Astrocyte of the spinal cord (primary cell): Measurements from ENCODE around the gene SKIDA1.

Experiments used
- DNase-seq: peaks from one replicate; pipeline ENCODE4 v3.0.0; 2011; ENCODE audit warnings: low read depth, low spot score
- H3K4me3 ChIP-seq: 2 replicates; pipeline ENCODE4 v1.5.1; 2011; ENCODE audit warnings: low read depth, mild to moderate bottlenecking, low read length, moderate library complexity
- CTCF ChIP-seq: IDR thresholded peaks from 2 replicates; pipeline ENCODE4 v1.5.1; 2012; ENCODE audit warnings: low read depth, mild to moderate bottlenecking, low read length, inconsistent platforms
- in situ Hi-C: cut with HindIII; loops from 2 replicates; pipeline ENCODE4 v1.10.0; 2017; ENCODE audit warnings: low sequenced_read_pairs

The SKIDA1 gene

GRCh38 chr10:21497177-21497807 is 28.2 kb downstream of the SKIDA1 start:
- DNase-seq = peak; percentile 80
- in situ Hi-C loops = no loop called here
- peak overlapping the region; percentile 79 for H3K4me3 ChIP-seq
- no peak for TF ChIP-seq CTCF

DNA sequence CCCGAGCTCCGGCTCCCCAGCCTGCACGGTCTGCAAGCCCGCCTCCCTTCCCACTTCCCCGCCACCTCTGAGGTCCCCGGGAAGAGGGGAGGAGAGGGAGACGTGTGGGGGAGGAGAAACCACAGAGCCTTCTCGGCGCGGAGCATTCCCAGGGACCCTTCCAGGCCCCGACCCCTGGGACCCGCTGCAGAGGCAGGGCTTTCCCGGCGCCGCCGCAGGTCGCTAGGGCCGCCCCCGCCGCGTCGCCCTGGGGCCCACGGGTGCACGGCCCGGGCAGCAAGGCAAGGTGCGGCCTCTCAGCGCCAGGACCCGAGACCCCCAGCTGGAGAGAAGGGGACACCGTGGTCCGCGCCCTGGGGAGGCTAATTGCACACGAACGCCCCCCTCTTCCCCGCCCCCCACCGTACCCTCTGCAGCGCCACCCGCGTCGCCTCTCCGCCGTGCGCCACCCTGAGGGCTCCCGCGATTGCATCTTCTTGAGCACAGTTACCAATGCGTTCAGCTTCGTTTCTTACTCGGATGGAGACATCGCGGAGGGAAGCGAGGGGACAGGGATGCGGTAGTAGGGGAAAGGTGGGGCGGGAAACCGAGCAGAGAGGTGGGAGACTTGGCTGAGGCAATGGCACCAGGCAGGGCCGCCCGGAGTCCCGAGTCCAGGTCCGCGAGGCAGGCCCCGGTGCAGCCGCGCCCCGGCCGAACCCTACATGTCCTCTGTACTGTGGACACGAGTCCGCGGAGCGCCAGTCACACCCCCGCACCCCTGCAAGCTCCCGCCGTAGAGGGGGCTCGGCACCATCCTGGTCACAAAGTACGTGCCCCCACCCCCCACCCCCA is 28.9 kb downstream of the SKIDA1 start:
- DNase-seq = peak; percentile 37
- peak; percentile 31 for TF ChIP-seq CTCF
- in situ Hi-C loops = no loop called here
- H3K4me3 ChIP-seq = peak overlapping the region; percentile 79

- H3K4me3 ChIP-seq = peak overlapping the region; percentile 79
- in situ Hi-C loops = no loop called here
- peak; percentile 88 for DNase-seq
- peak; percentile 77 for TF ChIP-seq CTCF
Observed at GRCh38 chr10:21495752-21496342, 29.6 kb downstream of the SKIDA1 start.

GRCh38 chr10:21495002-21495751 is 30.3 kb downstream of the SKIDA1 start:
- peak; percentile 37 for DNase-seq
- peak overlapping the region; percentile 79 for H3K4me3 ChIP-seq
- TF ChIP-seq CTCF = no peak
- in situ Hi-C loops = no loop called here

- peak; percentile 68 for DNase-seq
- in situ Hi-C loops = no loop called here
- peak overlapping the region; percentile 79 for H3K4me3 ChIP-seq
- no peak for TF ChIP-seq CTCF
Observed at GRCh38 chr10:21494191-21495001, 31.1 kb downstream of the SKIDA1 start.
